ENCODE data around the gene DUS2. TPM values are rescaled to one million over a fixed set of nuclear protein-coding genes. Genes with fewer than 3 reads are reported as not detected.

Gene DUS2
- total RNA-seq, 1 experiment from 2014 or later: 27.9 TPM

DNA sequence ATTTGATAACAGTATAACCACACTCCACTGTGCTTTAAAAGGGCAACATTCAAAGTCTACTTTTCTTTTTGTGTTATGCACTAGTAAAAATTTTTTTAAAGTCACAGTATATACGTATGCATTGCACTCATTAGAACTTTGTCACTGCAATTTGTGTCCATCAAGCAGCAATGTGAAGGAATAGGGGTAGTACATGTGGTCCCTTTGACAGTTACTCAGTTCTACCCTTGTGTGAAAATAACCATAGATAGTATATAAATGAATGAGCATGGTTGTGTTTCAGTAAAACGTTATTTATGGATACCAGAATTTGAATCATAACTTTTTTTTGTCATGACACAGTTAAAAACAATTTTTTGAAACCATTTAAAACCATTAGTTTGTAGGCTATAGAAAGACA is 92.8 kb downstream of the DUS2 start (continued):
- TF ChIP-seq, protein P1, sequence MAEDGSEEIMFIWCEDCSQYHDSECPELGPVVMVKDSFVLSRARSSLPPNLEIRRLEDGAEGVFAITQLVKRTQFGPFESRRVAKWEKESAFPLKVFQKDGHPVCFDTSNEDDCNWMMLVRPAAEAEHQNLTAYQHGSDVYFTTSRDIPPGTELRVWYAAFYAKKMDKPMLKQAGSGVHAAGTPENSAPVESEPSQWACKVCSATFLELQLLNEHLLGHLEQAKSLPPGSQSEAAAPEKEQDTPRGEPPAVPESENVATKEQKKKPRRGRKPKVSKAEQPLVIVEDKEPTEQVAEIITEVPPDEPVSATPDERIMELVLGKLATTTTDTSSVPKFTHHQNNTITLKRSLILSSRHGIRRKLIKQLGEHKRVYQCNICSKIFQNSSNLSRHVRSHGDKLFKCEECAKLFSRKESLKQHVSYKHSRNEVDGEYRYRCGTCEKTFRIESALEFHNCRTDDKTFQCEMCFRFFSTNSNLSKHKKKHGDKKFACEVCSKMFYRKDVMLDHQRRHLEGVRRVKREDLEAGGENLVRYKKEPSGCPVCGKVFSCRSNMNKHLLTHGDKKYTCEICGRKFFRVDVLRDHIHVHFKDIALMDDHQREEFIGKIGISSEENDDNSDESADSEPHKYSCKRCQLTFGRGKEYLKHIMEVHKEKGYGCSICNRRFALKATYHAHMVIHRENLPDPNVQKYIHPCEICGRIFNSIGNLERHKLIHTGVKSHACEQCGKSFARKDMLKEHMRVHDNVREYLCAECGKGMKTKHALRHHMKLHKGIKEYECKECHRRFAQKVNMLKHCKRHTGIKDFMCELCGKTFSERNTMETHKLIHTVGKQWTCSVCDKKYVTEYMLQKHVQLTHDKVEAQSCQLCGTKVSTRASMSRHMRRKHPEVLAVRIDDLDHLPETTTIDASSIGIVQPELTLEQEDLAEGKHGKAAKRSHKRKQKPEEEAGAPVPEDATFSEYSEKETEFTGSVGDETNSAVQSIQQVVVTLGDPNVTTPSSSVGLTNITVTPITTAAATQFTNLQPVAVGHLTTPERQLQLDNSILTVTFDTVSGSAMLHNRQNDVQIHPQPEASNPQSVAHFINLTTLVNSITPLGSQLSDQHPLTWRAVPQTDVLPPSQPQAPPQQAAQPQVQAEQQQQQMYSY (CRISPR knock-in tag; IDR thresholded peaks at IDR 0.05): no peak
- TF ChIP-seq, protein P2, sequence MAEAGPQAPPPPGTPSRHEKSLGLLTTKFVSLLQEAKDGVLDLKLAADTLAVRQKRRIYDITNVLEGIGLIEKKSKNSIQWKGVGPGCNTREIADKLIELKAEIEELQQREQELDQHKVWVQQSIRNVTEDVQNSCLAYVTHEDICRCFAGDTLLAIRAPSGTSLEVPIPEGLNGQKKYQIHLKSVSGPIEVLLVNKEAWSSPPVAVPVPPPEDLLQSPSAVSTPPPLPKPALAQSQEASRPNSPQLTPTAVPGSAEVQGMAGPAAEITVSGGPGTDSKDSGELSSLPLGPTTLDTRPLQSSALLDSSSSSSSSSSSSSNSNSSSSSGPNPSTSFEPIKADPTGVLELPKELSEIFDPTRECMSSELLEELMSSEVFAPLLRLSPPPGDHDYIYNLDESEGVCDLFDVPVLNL (CRISPR knock-in tag; IDR thresholded peaks at IDR 0.05; ENCODE audit: borderline replicate concordance, low read depth): no peak
- TF ChIP-seq, protein P3, sequence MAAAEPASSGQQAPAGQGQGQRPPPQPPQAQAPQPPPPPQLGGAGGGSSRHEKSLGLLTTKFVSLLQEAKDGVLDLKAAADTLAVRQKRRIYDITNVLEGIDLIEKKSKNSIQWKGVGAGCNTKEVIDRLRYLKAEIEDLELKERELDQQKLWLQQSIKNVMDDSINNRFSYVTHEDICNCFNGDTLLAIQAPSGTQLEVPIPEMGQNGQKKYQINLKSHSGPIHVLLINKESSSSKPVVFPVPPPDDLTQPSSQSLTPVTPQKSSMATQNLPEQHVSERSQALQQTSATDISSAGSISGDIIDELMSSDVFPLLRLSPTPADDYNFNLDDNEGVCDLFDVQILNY (CRISPR knock-in tag; IDR thresholded peaks at IDR 0.05): no peak
- TF ChIP-seq, protein P4, sequence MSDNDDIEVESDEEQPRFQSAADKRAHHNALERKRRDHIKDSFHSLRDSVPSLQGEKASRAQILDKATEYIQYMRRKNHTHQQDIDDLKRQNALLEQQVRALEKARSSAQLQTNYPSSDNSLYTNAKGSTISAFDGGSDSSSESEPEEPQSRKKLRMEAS (CRISPR knock-in tag; IDR thresholded peaks at IDR 0.05): no peak
- TF ChIP-seq SP1 (CRISPR knock-in tag; conservative IDR thresholded peaks at IDR 0.05): no peak

DNA sequence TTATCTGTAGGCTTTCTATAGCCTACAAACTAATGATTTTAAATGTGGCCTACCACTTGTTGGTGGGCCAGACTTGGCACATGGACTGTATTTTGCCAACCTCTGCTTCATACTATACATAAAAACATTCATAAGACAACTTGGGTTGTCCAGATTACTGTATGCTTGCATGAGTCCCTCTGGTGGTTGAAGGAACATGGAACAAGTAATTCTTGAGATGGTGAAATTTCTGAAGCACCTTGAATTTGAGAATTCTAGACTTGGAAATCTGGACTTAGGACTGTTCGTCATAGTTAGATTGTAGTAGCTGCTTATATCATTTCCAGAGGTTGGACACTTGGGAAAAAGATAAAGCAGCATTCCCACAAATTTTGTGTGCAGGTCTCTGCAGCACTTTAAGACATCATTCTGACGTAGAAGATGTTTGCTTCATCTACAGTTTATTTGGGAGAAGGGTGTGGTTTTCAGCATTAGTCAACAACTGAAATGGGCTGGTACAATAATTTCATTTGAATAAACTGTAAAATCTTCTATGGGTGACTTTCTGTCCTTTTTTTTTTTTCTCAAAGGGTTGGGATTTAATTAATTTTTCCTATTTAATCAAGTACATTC is 93.3 kb downstream of the DUS2 start:
- CTCF ChIA-PET: interaction anchor here (1.5 kb wide), 1 partner anchor 22 kb away, joined by 5 read pairs; no protein-coding TSS in a partner anchor
- Mint-ChIP-seq H3K36me3 (peaks cover 7% of the 10 kb centered on the region), H3K27me3 (ENCODE audit: low read depth) (no peaks in the 10 kb centered on the region; the same call in 1 of the 2 replicates), H3K4me1 (no peaks in the 10 kb centered on the region), H3K27ac (no peak overlapping the region), H3K9me3 (peaks cover 7% of the 10 kb centered on the region), H3K4me3 (no peak overlapping the region)
- POLR2A ChIA-PET: no interaction called here
- TF ChIP-seq PRRX2 (CRISPR knock-in tag; IDR thresholded peaks at IDR 0.05): no peak
- no peak for TF ChIP-seq ESRRA (CRISPR knock-in tag; IDR thresholded peaks at IDR 0.05; ENCODE audit: borderline replicate concordance)
- TF ChIP-seq ELF4 (CRISPR knock-in tag; IDR thresholded peaks at IDR 0.05; ENCODE audit: low read depth): no peak
- no peak for TF ChIP-seq NR1H2 (CRISPR knock-in tag; IDR thresholded peaks at IDR 0.05)
- DNase-seq (ENCODE audit: low spot score): no peak
- no peak for ATAC-seq

DNA sequence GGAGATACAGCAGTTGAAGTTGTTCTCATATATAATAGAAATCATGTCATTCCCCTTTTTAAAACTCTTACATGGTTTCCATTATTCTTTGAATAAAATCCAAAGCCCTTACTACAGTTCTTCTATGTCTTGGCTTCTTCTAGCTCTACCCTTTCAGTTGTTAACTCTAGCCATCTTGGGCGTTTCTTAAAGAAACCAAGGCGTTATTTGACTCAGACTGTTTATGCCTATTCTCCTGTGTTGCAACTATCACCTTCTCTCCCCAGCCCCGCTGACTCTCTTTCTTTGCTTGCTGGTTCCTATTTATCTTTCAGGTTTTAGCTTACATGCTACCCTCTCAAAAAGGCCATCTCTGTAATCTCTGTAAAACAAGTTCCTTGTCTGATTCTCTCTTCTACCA is 94.8 kb downstream of the DUS2 start:
- Mint-ChIP-seq H3K4me1 (peaks cover 3% of the 10 kb centered on the region; the same call in 1 of the 2 replicates), H3K27me3 (ENCODE audit: low read depth) (no peaks in the 10 kb centered on the region), H3K27ac (no peak overlapping the region; the same call in 1 of the 2 replicates), H3K36me3 (0 out of 2 replicates have a peak, but pooled peaks cover 4% of the 10 kb centered on the region), H3K9me3 (no peaks in the 10 kb centered on the region), H3K4me3 (no peak overlapping the region)
- POLR2A ChIA-PET: no interaction called here
- ATAC-seq (no peak), DNase-seq (ENCODE audit: low spot score) (no peak)
- CTCF ChIA-PET: interaction anchor here (1.0 to 4.3 kb wide), 3 partner anchors 24 to 77 kb away, joined by 4 to 32 read pairs (median 5); no protein-coding TSS in a partner anchor
- TF ChIP-seq, protein P5, sequence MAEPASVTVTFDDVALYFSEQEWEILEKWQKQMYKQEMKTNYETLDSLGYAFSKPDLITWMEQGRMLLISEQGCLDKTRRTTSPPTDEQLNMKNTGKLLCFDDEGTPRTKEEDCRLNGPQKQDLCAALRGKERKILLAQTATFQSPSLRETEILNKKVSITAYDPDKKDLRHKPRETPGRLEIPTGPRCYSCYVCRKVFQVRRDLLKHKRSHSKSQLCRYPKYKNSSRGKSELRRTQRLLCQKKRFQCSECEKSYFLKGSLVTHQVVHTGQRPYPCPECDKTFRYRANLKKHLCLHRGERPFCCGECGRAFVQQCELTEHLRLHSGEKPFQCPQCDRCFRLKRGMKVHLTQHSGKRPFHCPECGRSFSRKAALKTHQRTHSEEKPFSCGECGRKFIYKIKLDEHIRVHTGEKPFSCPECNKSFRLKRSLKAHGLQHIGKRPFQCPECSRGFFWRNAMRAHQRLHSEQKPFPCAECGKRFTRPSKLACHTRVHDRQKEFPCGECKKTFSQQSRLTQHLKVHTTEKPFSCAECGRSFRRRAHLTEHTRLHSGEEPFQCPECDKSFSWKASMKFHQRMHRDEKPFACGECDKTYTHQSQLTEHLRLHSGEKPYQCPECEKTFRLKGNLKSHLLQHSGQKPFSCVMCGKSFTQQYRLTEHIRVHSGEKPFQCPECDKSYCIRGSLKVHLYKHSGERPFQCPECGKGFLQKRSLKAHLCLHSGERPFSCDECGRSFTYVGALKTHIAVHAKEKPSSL (CRISPR knock-in tag; conservative IDR thresholded peaks at IDR 0.05): no peak
- TF ChIP-seq EMX1 (CRISPR knock-in tag; IDR thresholded peaks at IDR 0.05) (no peak), SMAD3 (CRISPR knock-in tag; IDR thresholded peaks at IDR 0.05; ENCODE audit: borderline replicate concordance) (no peak), ATF1 (CRISPR knock-in tag; IDR thresholded peaks at IDR 0.05) (no peak), JUN (CRISPR knock-in tag; IDR thresholded peaks at IDR 0.05) (no peak), SMAD4 (CRISPR knock-in tag; IDR thresholded peaks at IDR 0.05) (no peak), RORB (CRISPR knock-in tag; IDR thresholded peaks at IDR 0.05) (no peak), NR2C2 (CRISPR knock-in tag; IDR thresholded peaks at IDR 0.05) (no peak), TEAD4 (CRISPR knock-in tag; IDR thresholded peaks at IDR 0.05) (no peak), ETV6 (CRISPR knock-in tag; IDR thresholded peaks at IDR 0.05) (no peak), ZNF138 (CRISPR knock-in tag; conservative IDR thresholded peaks at IDR 0.05) (no peak), ZNF263 (CRISPR knock-in tag; IDR thresholded peaks at IDR 0.05; ENCODE audit: low read depth) (no peak)
- TF ChIP-seq, protein P6, sequence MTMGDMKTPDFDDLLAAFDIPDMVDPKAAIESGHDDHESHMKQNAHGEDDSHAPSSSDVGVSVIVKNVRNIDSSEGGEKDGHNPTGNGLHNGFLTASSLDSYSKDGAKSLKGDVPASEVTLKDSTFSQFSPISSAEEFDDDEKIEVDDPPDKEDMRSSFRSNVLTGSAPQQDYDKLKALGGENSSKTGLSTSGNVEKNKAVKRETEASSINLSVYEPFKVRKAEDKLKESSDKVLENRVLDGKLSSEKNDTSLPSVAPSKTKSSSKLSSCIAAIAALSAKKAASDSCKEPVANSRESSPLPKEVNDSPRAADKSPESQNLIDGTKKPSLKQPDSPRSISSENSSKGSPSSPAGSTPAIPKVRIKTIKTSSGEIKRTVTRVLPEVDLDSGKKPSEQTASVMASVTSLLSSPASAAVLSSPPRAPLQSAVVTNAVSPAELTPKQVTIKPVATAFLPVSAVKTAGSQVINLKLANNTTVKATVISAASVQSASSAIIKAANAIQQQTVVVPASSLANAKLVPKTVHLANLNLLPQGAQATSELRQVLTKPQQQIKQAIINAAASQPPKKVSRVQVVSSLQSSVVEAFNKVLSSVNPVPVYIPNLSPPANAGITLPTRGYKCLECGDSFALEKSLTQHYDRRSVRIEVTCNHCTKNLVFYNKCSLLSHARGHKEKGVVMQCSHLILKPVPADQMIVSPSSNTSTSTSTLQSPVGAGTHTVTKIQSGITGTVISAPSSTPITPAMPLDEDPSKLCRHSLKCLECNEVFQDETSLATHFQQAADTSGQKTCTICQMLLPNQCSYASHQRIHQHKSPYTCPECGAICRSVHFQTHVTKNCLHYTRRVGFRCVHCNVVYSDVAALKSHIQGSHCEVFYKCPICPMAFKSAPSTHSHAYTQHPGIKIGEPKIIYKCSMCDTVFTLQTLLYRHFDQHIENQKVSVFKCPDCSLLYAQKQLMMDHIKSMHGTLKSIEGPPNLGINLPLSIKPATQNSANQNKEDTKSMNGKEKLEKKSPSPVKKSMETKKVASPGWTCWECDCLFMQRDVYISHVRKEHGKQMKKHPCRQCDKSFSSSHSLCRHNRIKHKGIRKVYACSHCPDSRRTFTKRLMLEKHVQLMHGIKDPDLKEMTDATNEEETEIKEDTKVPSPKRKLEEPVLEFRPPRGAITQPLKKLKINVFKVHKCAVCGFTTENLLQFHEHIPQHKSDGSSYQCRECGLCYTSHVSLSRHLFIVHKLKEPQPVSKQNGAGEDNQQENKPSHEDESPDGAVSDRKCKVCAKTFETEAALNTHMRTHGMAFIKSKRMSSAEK (CRISPR knock-in tag; IDR thresholded peaks at IDR 0.05; ENCODE audit: borderline replicate concordance): no peak
